GM12878 (cell line): ENCODE results near the gene SMOC1. TPM values are rescaled to one million over a fixed set of nuclear protein-coding genes. Genes with fewer than 3 reads are reported as not detected.

ENCODE experiments used
- ATAC-seq: fragments of 200-7000 bp; cut with Tn5 transposase; 3 replicates; pipeline ENCODE4 v1.9.1; 2020; ENCODE audit warnings: mild to moderate bottlenecking, moderate library complexity
- BruUV-seq: library from RNA; stranded (reverse); fragments of 400-500 nt; replicated peaks from 2 replicates; lab custom pipeline; 2021; lab: Mats Ljungman, UMichigan
- CTCF ChIA-PET: fragments of 300-600 bp; sonication (Branson Sonifier 250); formaldehyde crosslinking; extraction: SDS; loops from one replicate; lab custom pipeline; 2021; ENCODE audit warnings: inconsistent platforms; lab: Yijun Ruan, JAX
- POLR2A ChIA-PET: fragments of 350-600 bp; formaldehyde crosslinking; extraction: SDS; loops from one replicate; lab custom pipeline; 2021; ENCODE audit warnings: inconsistent platforms; lab: Charles Lee
- RAD21 ChIA-PET: fragments of 300-600 bp; sonication (Branson Sonifier 250); formaldehyde crosslinking; loops from one replicate; lab custom pipeline; 2023; ENCODE audit warnings: antibody characterized with exemption; ENCODE audit not compliant: unreplicated experiment; lab: Charles Lee
- SMC1A ChIA-PET: fragments of 300-600 bp; sonication (Branson Sonifier 250); formaldehyde crosslinking; loops from one replicate; lab custom pipeline; 2023; ENCODE audit not compliant: unreplicated experiment, uncharacterized antibody; lab: Charles Lee
- DNase-seq: peaks from one replicate; pipeline ENCODE4 v3.0.0-alpha.2; 2011; ENCODE audit warnings: low read depth, low spot score
- FAIRE-seq: peaks from 3 replicates; lab custom pipeline; 2011; peaks lifted over from hg19 to GRCh38; lab: Jason Lieb, UNC
- H2AFZ ChIP-seq: 2 replicates; pipeline ENCODE4 v1.6.0; 2011; ENCODE audit warnings: low read depth, low read length, control low read depth; ENCODE audit not compliant: control insufficient read depth
- H3K27ac ChIP-seq: 2 replicates; pipeline ENCODE4 v1.5.1; 2011; ENCODE audit warnings: control low read depth; ENCODE audit not compliant: control insufficient read depth, insufficient read depth
- H3K27me3 ChIP-seq, 2 experiments: replicated peaks in 1 of 2; 2 replicates each; pipeline versions ENCODE4 v1.6.0 to v1.6.1; 2011; ENCODE audit warnings: low read length in 1 of 2; ENCODE audit not compliant: control insufficient read depth in 2 of 2, insufficient read depth in 2 of 2
- H3K36me3 ChIP-seq, 2 experiments: 2 replicates each; pipeline ENCODE4 v1.5.1; 2011; ENCODE audit warnings: low read length in 1 of 2; ENCODE audit not compliant: control insufficient read depth in 2 of 2, insufficient read depth in 2 of 2
- H3K4me1 ChIP-seq: 2 replicates; pipeline ENCODE4 v1.6.1; 2011; ENCODE audit warnings: mild to moderate bottlenecking, low read length, moderate library complexity, mixed read lengths; ENCODE audit not compliant: control insufficient read depth, insufficient read depth
- H3K4me2 ChIP-seq: 2 replicates; pipeline ENCODE4 v1.6.0; 2011; ENCODE audit warnings: control low read depth; ENCODE audit not compliant: control insufficient read depth, insufficient read depth
- H3K4me3 ChIP-seq: fragments of 200-600 bp; sonication (generic); 2 replicates; pipeline ENCODE4 v1.5.1; 2016
- H3K79me2 ChIP-seq: 2 replicates; pipeline ENCODE4 v1.6.0; 2011; ENCODE audit warnings: low read length; ENCODE audit not compliant: control insufficient read depth, insufficient read depth
- H3K9ac ChIP-seq: 2 replicates; pipeline ENCODE4 v1.8.0; 2011; ENCODE audit warnings: low read length, control low read depth, mixed read lengths; ENCODE audit not compliant: control insufficient read depth, insufficient read depth
- H3K9me3 ChIP-seq: replicated peaks from 3 replicates; pipeline ENCODE4 v1.5.1; 2011; ENCODE audit warnings: mild to moderate bottlenecking, low read length; ENCODE audit not compliant: control insufficient read depth, insufficient read depth
- H4K20me1 ChIP-seq: 2 replicates; pipeline ENCODE4 v1.6.0; 2011; ENCODE audit not compliant: control insufficient read depth, insufficient read depth
- BACH1 ChIP-seq: fragments of 450-650 bp; IDR thresholded peaks from 2 replicates; pipeline ENCODE4 v1.6.1; 2017; ENCODE audit warnings: mild to moderate bottlenecking, borderline replicate concordance
- CBFB ChIP-seq: IDR thresholded peaks from 2 replicates; pipeline ENCODE4 v1.6.1; 2016; ENCODE audit warnings: antibody characterized with exemption, low read depth
- CREB1 ChIP-seq: IDR thresholded peaks from 2 replicates; pipeline ENCODE4 v1.6.1; 2012; ENCODE audit warnings: low read depth, mild to moderate bottlenecking, inconsistent platforms
- EED ChIP-seq: sonication (generic); IDR thresholded peaks from 2 replicates; pipeline ENCODE4 v1.6.1; 2016; ENCODE audit warnings: antibody characterized with exemption, low read depth
- GATAD2B ChIP-seq: fragments of 450-650 bp; conservative IDR thresholded peaks from 2 replicates; pipeline ENCODE4 v1.6.1; 2017; ENCODE audit warnings: low read depth, mild to moderate bottlenecking, moderate library complexity
- HDGF ChIP-seq: fragments of 450-650 bp; IDR thresholded peaks from 2 replicates; pipeline ENCODE4 v1.6.1; 2016; ENCODE audit warnings: antibody characterized with exemption
- IKZF2 ChIP-seq, 2 experiments: fragments of 450-650 bp; IDR thresholded peaks; 2 replicates each; pipeline ENCODE4 v1.6.1; 2017; ENCODE audit warnings: mild to moderate bottlenecking in 2 of 2, moderate library complexity in 2 of 2
- NR2C2 ChIP-seq: IDR thresholded peaks from 2 replicates; pipeline ENCODE4 v1.6.1; 2011; ENCODE audit warnings: borderline replicate concordance, low read depth; ENCODE audit not compliant: control insufficient read depth, insufficient read length
- POU2F2 ChIP-seq: IDR thresholded peaks from 3 replicates; pipeline ENCODE4 v1.6.1; 2011; ENCODE audit warnings: low read depth, mild to moderate bottlenecking, low read length, borderline replicate concordance
- RELA ChIP-seq: fragments of 450-650 bp; IDR thresholded peaks from 2 replicates; pipeline ENCODE4 v1.8.0; 2014; ENCODE audit warnings: borderline replicate concordance; ENCODE audit not compliant: partially characterized antibody
- RUNX3 ChIP-seq: IDR thresholded peaks from 2 replicates; pipeline ENCODE4 v1.6.1; 2012; ENCODE audit warnings: low read length, inconsistent platforms
- SRF ChIP-seq, 2 experiments: IDR thresholded peaks; 2 replicates each; pipeline ENCODE4 v1.6.1; 2011; ENCODE audit warnings: low read depth in 2 of 2, low read length in 2 of 2, mild to moderate bottlenecking in 1 of 2, moderate library complexity in 1 of 2
- TARDBP ChIP-seq: IDR thresholded peaks from 2 replicates; pipeline ENCODE4 v1.6.1; 2016; ENCODE audit warnings: borderline replicate concordance
- TCF7 ChIP-seq: IDR thresholded peaks from 2 replicates; pipeline ENCODE4 v1.6.1; 2014; ENCODE audit warnings: antibody characterized with exemption, borderline replicate concordance
- ZBED1 ChIP-seq: IDR thresholded peaks from 2 replicates; pipeline ENCODE4 v1.6.1; 2016; ENCODE audit warnings: borderline replicate concordance
- ZNF207 ChIP-seq: fragments of 450-650 bp; IDR thresholded peaks from 2 replicates; pipeline ENCODE4 v1.6.1; 2014; ENCODE audit warnings: antibody characterized with exemption, mild to moderate bottlenecking, borderline replicate concordance
- ZNF24 ChIP-seq: fragments of 450-650 bp; IDR thresholded peaks from 2 replicates; pipeline ENCODE4 v1.6.1; 2017; ENCODE audit warnings: antibody characterized with exemption, mild to moderate bottlenecking
- ZZZ3 ChIP-seq: IDR thresholded peaks from 2 replicates; pipeline ENCODE4 v1.6.1; 2011; ENCODE audit warnings: low read depth; ENCODE audit not compliant: control insufficient read depth, insufficient read length
- WGBS: methylation state at CpG from one replicate; pipeline ENCODE4 v1.1.6; 2016; ENCODE audit warnings: low lambda C conversion rate; ENCODE audit not compliant: insufficient replicate concordance, insufficient coverage; ENCODE audit errors: missing lambda C conversion rate; 5-methylcytosine and 5-hydroxymethylcytosine counted together
- in situ Hi-C: fragments of 300-500 bp; cut with MboI; formaldehyde crosslinking; loops from 9 replicates; pipeline ENCODE4 v1.14.3; 2018; ENCODE audit warnings: mixed read lengths
- intact Hi-C: fragments of 100-400 bp; cut with micrococcal nuclease; formaldehyde crosslinking; loops from one replicate; pipeline ENCODE4 v1.14.2; 2022; ENCODE audit not compliant: unreplicated experiment
- polyA plus RNA-seq, 11 experiments: library from polyadenylated mRNA; depleted of rRNA in 4 of 11; unstranded in 6 of 11; stranded (reverse) in 5 of 11; fragments of >200 nt; fragmentation: Nextera tagmentation in 4 of 11; fragmentation: Illumina TruSeq in 1 of 11; extraction: Ambion mirVana in 4 of 11; extraction: Trizol in 1 of 11; gene quantifications; 1 replicate in 1 of 11; 2 replicates in 10 of 11; pipeline versions ENCODE4 v1.2.1 to v1.2.3, GENCODE V29; 2011 to 2016; ENCODE audit warnings: inconsistent platforms in 2 of 11, missing spikeins in 2 of 11, low read depth in 1 of 11
- total RNA-seq, 4 experiments: library from RNA; depleted of rRNA in 3 of 4; stranded (reverse); fragments of >200 nt in 3 of 4; fragmentation: Illumina TruSeq in 1 of 4; extraction: Trizol in 1 of 4; gene quantifications; 2 replicates each; pipeline versions ENCODE4 v1.2.1 to v1.2.3, GENCODE V29; 2013 to 2021
- TF ChIP-seq, protein P1 (sequence below): fragments of 450-650 bp; IDR thresholded peaks from 2 replicates; pipeline ENCODE4 v1.6.1; 2017; ENCODE audit warnings: mild to moderate bottlenecking, low read depth, inconsistent platforms; ENCODE audit not compliant: poor library complexity, severe bottlenecking
- TF ChIP-seq, protein P2 (sequence below): IDR thresholded peaks from 2 replicates; pipeline ENCODE4 v1.6.1; 2012; ENCODE audit warnings: low read depth, low read length, improper control_type of control experiment

SMOC1 gene
- total and polyA plus RNA-seq, 10 of the 15 experiments (the other 5 are each of a cell fraction or from before 2014, with no cell fraction given) = 0.03 to 0.26 (median 0.14) TPM; not detected in 7

DNA sequence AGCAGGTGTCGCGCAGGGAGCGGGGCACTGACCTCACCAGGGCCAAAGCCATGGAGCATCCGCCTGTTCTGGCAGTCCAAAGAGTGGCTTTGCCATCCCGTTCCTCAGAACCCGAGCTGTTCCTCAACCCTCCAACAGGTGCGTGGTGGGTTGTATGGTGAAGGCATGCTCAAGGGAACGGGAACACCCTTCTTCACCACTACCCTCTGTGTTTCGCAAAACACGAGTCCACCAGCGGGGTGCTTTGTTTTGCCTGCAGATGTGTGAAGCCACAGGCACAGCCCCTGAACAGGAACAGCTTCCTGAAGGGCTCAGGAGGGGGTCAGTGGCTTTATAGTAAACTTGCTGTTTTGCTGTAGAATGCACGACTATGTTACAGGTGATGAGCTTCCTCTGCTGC, 52.7 kb downstream of the SMOC1 start (continued):
- no peak for TF ChIP-seq GATAD2B
- no peak for TF ChIP-seq SRF (IDR thresholded peaks at IDR 0.05; ENCODE audit: low read depth in 2 of 2, low read length in 2 of 2)
- TF ChIP-seq CBFB = no peak
- TF ChIP-seq, all 136 proteins: peak for 0

DNA sequence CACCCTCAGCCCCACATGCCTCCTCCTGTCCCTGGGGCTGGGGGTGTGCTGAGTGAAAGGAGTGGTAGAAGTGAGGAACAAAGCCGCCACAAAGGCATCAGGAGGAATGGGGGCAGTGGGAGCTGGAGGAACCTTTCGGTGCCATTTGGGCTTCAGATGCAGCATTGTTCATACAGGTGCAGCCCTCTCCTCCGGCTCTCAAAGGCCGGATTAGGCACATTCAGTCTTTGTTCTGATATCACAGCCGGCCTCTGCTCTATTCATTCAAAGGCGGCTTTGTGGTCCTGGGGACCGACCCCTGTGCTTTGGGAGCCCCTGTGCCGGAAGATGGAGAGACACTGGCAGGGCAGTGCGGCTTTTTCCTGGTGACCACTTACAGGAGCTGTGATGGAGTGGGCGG, 53.2 kb downstream of the SMOC1 start:
- no TSS peak for BruUV-seq
- ATAC-seq = no peak
- FAIRE-seq = no peak
- TF ChIP-seq EED (no peak), RELA (no peak), IKZF2 (IDR thresholded peaks at IDR 0.05) (no peak), BACH1 (no peak), TARDBP (no peak), TCF7 (no peak), HDGF (no peak), ZNF24 (no peak), ZBED1 (no peak), ZNF207 (no peak), CREB1 (no peak), ZZZ3 (no peak), RUNX3 (no peak), POU2F2 (no peak), NR2C2 (no peak)
- TF ChIP-seq, protein P1, sequence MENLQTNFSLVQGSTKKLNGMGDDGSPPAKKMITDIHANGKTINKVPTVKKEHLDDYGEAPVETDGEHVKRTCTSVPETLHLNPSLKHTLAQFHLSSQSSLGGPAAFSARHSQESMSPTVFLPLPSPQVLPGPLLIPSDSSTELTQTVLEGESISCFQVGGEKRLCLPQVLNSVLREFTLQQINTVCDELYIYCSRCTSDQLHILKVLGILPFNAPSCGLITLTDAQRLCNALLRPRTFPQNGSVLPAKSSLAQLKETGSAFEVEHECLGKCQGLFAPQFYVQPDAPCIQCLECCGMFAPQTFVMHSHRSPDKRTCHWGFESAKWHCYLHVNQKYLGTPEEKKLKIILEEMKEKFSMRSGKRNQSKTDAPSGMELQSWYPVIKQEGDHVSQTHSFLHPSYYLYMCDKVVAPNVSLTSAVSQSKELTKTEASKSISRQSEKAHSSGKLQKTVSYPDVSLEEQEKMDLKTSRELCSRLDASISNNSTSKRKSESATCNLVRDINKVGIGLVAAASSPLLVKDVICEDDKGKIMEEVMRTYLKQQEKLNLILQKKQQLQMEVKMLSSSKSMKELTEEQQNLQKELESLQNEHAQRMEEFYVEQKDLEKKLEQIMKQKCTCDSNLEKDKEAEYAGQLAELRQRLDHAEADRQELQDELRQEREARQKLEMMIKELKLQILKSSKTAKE = no peak
- TF ChIP-seq, protein P2, sequence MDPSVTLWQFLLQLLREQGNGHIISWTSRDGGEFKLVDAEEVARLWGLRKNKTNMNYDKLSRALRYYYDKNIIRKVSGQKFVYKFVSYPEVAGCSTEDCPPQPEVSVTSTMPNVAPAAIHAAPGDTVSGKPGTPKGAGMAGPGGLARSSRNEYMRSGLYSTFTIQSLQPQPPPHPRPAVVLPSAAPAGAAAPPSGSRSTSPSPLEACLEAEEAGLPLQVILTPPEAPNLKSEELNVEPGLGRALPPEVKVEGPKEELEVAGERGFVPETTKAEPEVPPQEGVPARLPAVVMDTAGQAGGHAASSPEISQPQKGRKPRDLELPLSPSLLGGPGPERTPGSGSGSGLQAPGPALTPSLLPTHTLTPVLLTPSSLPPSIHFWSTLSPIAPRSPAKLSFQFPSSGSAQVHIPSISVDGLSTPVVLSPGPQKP = no peak

More for the DNA sequence above, 53.2 kb downstream of the SMOC1 start:
- no peak overlapping the region for H3K27ac ChIP-seq
- no peak overlapping the region for H3K4me3 ChIP-seq
- RAD21 ChIA-PET = no interaction called here
- WGBS = 34% methylated on average over 10 of the region's 10 CpGs
- SMC1A ChIA-PET = interaction anchor here (1.0 kb wide), 1 partner anchor 141 kb away, joined by 3 read pairs; no protein-coding TSS in a partner anchor
- H3K4me2 ChIP-seq = no peak overlapping the region
- CTCF ChIA-PET = interaction anchor here (1.2 kb wide), 1 partner anchor 80 kb away, joined by 3 read pairs; no protein-coding TSS in a partner anchor
- H3K4me1 ChIP-seq = no peaks in the 10 kb centered on the region
- no peaks in the 10 kb centered on the region; the same call in 1 of the 2 replicates for H4K20me1 ChIP-seq
- no peak overlapping the region for H2AFZ ChIP-seq
- H3K36me3 ChIP-seq = no peaks in the 10 kb centered on the region
- H3K9me3 ChIP-seq = no peaks in the 10 kb centered on the region
- no peak for DNase-seq
- peaks cover 3% of the 10 kb centered on the region in 2 experiments for H3K27me3 ChIP-seq
- in situ Hi-C loops (no loop called here), intact Hi-C loops (no loop called here)
- POLR2A ChIA-PET = interaction anchor here (0.6 kb wide), 1 partner anchor 1810 kb away, joined by 8 read pairs; no protein-coding TSS in a partner anchor
- no peaks in the 10 kb centered on the region for H3K79me2 ChIP-seq
- H3K9ac ChIP-seq = no peak overlapping the region
